GM12872 (cell line): ENCODE data around the gene PRRG2.

ENCODE experiments used
- CTCF ChIP-seq: IDR thresholded peaks from 3 replicates; pipeline ENCODE4 v1.5.1; 2011; ENCODE audit warnings: low read depth, mild to moderate bottlenecking, low read length, moderate library complexity; ENCODE audit not compliant: insufficient read depth

PRRG2 gene

GRCh38 chr19:49553451-49554271 lies 27.5 kb upstream of the PRRG2 start:
- no peak for TF ChIP-seq CTCF

- no peak for TF ChIP-seq CTCF
These were observed 26.4 kb upstream of the PRRG2 start for GRCh38 chr19:49554701-49555181.

- no peak for TF ChIP-seq CTCF
These were observed 25.3 kb upstream of the PRRG2 start for GRCh38 chr19:49555600-49556411.

- TF ChIP-seq CTCF, result no peak
These were observed 24.4 kb upstream of the PRRG2 start for GRCh38 chr19:49556412-49557398.

- TF ChIP-seq CTCF, result no peak
These were observed 23.3 kb upstream of the PRRG2 start for GRCh38 chr19:49557641-49558325.

GRCh38 chr19:49558591-49558990 lies 22.5 kb upstream of the PRRG2 start:
- TF ChIP-seq CTCF, result no peak
